Mesenteric fat pad (tissue), 1 donor: ENCODE data around the gene MYOZ2. TPM values are rescaled to one million over a fixed set of nuclear protein-coding genes. Genes with fewer than 3 reads are reported as not detected.

Source experiments
- DNase-seq: peaks from one replicate; pipeline ENCODE4 v3.0.0-alpha.2; 2020; ENCODE audit warnings: low spot score
- total RNA-seq: library from RNA; stranded (reverse); fragmentation: NEBNext Ultra II Directional; extraction: Animal tissue kit (Norgen Biotek cat#: 25700); gene quantifications from one replicate; pipeline ENCODE4 v1.2.1, GENCODE V29; 2021
- donor health status: DM: yes; HTN: yes; CAD: no.

Gene MYOZ2
- total RNA-seq, 1 donor from 2014 or later: 0.29 TPM

GRCh38 chr4:119190354-119190753 is 54.7 kb downstream of the MYOZ2 start:
- DNase-seq: no peak

GRCh38 chr4:119191505-119191904 is 55.9 kb downstream of the MYOZ2 start:
- DNase-seq: no peak

- no peak for DNase-seq
These were observed 62.2 kb downstream of the MYOZ2 start for GRCh38 chr4:119197772-119198212.

GRCh38 chr4:119204916-119205315 is 69.3 kb downstream of the MYOZ2 start:
- no peak for DNase-seq

GRCh38 chr4:119205690-119206089 is 70.1 kb downstream of the MYOZ2 start:
- no peak for DNase-seq

GRCh38 chr4:119206178-119206577 is 70.5 kb downstream of the MYOZ2 start:
- DNase-seq: no peak

- no peak for DNase-seq
These were observed 71.4 kb downstream of the MYOZ2 start for GRCh38 chr4:119207051-119207450.

- no peak for DNase-seq
These were observed 73.4 kb downstream of the MYOZ2 start for GRCh38 chr4:119209077-119209476.

GRCh38 chr4:119209586-119209985 is 74.0 kb downstream of the MYOZ2 start:
- DNase-seq: no peak

- no peak for DNase-seq
These were observed 75.1 kb downstream of the MYOZ2 start for GRCh38 chr4:119210775-119211174.

- no peak for DNase-seq
These were observed 76.2 kb downstream of the MYOZ2 start for GRCh38 chr4:119211867-119212233.

- DNase-seq: peak; percentile 99
These were observed 76.8 kb downstream of the MYOZ2 start, which contains the start of gene USP53 for GRCh38 chr4:119212234-119212963. Gene USP53 (plus strand): TSS chr4:119212713. CDS start chr4:119239760, 27,047 bp downstream.

GRCh38 chr4:119212964-119213606 is 77.5 kb downstream of the MYOZ2 start:
- DNase-seq: peak; percentile 95

- no peak for DNase-seq
These were observed 82.5 kb downstream of the MYOZ2 start for GRCh38 chr4:119218093-119218492.

- DNase-seq: no peak
These were observed 85.8 kb downstream of the MYOZ2 start for GRCh38 chr4:119221412-119221811.

GRCh38 chr4:119227690-119228089 is 92.1 kb downstream of the MYOZ2 start:
- no peak for DNase-seq

- DNase-seq: no peak
These were observed 92.8 kb downstream of the MYOZ2 start for GRCh38 chr4:119228406-119228805.

GRCh38 chr4:119229908-119230687 is 94.5 kb downstream of the MYOZ2 start:
- DNase-seq: no peak

GRCh38 chr4:119231491-119231890 is 95.9 kb downstream of the MYOZ2 start:
- DNase-seq: no peak

- no peak for DNase-seq
These were observed 96.7 kb downstream of the MYOZ2 start for GRCh38 chr4:119232286-119232685.

GRCh38 chr4:119233191-119233590 is 97.6 kb downstream of the MYOZ2 start:
- no peak for DNase-seq

GRCh38 chr4:119233750-119234149 is 98.1 kb downstream of the MYOZ2 start:
- no peak for DNase-seq
